GM11168 (cell line): ENCODE measurements around the gene SIRPD.
"Not testable (repeated sequence)": the region's sequence is repeated elsewhere in the genome, so short reads cannot be mapped to it uniquely, and the experiment has no call there.

Source experiments
- in situ Hi-C: fragments of 300-500 bp; cut with MboI; formaldehyde crosslinking; loops from one replicate; pipeline ENCODE4 v1.12.0; 2022; ENCODE audit warnings: low sequenced_read_pairs; ENCODE audit not compliant: unreplicated experiment

Gene SIRPD

DNA sequence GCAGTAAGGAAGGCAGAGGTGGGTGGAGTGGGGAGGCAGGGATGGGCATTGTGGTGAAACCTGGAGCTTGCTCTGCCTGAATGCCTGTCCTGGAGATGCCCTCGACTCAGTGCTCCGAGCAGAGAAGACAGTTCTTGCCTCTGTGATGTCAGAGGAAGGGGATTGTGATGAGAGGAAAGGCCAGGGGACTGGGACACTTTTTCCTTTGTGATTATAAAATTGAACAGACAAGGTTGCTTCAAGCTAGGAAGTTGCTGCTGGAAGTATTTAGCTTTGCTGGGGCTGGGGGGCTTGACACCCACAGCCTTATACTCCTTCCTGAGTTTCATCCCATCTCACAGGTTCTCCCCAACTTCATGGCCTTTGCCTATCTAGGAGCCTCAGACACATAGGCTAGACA, at the start of gene SIRPD:
TSS of gene SIRPD (minus strand) at position 101 of the 400 bp plus-strand sequence. CDS start at position 49, 52 bp downstream.
- in situ Hi-C loops, result no loop called here

DNA sequence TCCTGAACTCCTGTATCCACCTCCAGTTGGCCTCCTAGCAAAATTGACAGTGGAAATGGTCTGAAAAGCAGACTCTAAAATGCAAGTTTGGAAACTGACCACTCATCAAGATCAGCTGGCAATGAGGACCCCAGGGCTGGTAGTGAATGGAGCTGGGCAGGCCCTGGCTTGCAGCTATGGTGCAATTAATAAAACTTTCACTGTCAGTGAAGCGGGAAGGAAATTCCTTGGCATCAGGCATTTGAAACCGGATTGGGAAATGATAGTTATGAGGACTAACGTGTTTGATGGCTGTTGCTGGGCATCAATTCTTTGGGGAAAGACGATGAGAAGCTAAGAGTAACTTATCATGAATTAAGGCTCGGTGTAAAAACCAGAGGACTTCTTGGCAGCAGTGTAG, 43.2 kb upstream of the SIRPD start:
- in situ Hi-C loops, result no loop called here

DNA sequence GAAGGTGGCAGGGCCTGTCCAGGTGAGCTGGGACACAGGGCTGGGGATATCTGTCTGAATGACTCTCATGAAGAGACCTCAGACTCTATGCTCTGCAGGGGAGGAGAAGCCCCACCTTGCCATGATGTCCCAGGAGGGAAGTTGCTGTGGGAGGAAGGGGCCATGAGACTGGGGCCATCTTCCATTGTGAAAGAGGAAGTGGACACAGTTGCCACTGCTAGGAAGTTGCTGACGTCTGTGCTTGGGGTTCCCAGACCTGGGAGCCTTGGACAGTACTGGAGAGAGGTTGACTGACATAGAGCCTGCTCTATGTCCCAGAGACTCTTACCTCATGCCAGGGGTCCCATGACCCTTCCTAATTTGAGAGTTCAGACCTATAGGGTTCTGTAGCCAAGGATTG, 37.8 kb upstream of the SIRPD start:
- in situ Hi-C loops, result no loop called here

DNA sequence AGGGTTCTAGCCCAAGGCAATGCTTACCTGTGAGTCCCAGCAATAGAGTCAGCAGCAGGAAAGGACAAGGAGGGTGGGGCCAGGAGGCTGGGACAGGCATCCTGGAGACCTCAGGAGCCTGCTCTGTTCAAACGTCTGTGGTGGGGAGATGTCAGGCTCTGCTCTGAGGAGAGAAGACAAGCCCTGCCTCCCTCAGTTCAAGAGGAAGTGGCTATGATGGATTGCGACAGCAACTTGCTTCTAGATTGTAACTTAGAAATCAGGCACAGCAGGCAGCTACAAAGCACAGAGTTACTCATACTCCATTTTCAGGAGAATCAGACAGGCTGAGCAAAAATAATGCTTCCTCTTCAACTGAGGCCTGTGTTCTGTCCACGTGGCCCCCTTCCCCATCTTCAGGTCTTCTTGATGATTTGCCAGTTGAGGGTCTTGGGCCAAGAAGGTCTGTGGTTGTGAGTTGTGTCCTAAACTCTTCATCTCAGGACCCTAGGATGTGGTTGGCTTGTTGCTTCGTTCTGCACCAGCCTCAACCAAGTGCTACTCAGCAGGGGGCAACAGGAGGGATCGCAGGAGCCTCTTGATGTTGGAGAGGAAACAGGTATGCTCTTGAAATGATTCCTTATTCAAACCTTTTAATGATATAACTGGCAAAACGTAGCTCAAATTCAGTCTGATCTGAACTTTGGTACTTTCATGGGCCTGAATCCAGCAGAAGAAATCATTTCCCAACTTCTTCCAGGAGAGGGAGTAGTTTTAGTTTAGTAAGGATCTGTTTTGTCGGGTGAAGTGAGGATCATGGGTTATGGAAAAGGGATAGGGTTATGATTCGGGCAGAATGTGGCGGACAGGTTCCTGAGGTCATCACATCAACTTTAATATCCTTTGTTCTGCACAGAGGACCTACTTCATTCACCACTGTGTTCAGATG, 31.3 kb upstream of the SIRPD start:
- in situ Hi-C loops, result no loop called here

DNA sequence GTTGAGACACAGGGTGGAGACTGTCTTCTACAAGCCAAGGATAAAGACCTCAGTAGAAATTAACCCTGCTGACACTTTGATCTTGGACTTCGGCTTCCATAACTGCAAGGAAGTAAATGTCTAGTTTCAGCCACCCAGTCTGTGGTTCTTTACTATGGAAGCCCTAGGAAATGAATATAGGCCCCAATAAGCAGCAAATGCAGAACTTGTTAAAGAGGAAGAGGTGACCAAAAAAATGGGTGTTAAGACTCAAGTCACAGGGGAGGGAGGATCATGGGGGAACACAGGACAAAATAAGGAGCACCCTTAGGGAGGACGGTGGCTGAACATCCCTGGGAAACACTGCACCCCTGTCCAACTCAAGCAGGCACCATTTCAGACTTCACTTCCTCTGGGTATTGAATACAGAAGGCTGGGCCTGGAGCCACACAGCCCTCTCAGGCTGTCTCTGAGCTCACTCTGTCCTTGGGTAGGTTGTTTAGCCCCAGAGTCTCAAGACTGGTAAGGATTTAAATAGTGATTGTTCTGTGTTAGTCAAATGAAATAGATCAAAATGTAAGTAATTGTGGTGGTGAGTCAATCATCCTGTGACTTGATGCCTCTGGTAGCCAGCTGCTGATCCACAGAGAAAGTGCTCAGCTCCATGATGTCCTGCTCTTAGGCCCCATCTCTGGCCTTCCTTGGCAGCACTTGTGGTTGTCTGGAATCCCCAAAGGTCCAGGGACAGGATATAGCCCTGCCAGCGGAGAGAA, 30.5 kb upstream of the SIRPD start:
- in situ Hi-C loops, result no loop called here

DNA sequence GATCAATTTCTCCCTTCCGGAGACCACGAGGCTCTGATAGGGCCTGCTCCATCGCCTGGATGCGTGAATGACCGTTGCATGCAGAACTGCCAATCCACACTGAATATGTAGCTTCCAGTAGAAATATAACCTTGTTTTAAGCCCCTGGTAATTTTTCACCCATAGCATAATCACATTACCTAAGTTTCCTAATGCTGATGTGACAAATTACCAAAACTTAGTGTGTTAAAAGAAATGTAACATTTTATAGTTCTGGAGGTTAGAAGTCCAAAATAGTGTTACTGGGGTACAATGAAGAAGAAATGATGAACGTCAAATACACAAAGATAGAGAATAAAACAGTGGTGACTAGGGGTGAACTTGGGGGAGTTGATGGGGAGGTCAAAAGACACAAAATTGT, 22.0 kb upstream of the SIRPD start:
- in situ Hi-C loops, result no loop called here

DNA sequence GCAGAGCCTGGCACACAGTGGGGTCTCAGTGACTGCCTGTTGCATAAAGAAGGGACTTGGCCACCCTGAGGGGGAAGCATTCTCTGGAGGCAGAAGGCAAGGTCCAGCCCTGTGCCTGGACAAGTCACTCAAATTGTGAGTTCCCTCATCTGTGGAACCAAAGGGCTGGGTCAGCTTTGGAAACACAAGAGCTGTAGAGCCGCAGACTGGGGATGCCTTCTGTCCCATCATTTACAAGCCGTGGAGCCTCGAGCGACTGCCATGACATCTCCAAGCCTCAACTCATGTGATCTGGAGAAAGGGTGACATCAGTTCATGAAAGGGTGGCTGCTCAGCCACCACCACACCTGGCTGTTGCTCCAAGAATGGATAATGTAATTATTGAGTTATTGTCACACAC, 20.4 kb upstream of the SIRPD start:
- in situ Hi-C loops, result no loop called here

DNA sequence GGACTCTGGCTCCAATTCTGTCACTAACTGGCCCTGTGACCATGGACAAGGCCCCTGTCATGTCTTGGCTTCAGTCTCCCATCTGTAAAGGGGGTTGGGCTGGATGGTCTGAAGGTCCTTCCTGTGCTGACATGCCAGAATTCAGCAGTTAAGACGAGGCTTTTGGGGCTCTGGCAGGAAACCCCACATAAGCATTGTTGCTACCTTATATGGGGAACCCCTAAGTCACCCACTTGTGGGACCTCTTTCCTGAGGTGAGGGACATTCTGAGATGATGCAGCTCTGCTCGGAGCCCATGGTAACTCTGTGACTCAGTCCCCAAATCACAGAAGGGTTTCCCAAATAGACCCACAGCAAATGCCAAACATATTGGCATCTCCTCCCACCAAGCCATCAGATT, 19.8 kb upstream of the SIRPD start:
- in situ Hi-C loops, result not testable (repeated sequence)

DNA sequence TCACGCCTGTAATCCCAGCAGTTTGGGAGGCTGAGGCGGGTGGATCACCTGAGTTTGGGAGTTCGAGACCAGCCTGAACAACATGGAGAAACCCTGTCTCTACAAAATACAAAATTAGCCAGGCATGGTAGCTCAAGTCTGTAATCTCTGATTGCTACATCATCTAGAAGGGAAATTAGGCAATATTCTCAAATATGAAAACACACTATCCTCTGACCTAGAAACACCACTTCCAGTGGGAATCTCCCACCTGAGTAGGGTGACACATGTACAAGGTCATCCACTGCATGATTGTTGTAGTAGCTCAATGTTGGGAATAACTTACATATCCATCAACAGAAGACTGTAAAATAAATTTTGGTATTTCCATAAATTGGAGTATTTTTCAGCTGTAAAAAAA, 19.1 kb upstream of the SIRPD start:
- in situ Hi-C loops, result no loop called here

DNA sequence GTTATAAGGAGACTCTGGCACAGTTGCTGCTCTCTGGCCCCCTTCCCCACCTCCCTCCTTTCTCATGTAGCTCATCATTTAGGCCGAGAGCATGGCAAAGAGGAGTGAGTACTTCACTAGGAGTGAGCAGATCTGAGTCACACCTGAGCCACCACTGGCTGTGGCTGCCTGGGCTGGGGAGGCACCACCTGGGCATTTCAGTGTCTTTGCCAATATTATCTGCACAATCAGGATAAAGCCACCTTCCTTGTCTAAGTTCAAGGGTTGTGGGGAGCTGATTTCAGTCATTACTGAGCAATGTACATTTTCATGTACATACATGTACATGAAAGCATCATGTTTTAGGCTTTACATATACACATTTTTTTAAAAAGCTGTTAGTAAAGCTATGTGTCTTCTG, 18.5 kb upstream of the SIRPD start:
- in situ Hi-C loops, result not testable (repeated sequence)

DNA sequence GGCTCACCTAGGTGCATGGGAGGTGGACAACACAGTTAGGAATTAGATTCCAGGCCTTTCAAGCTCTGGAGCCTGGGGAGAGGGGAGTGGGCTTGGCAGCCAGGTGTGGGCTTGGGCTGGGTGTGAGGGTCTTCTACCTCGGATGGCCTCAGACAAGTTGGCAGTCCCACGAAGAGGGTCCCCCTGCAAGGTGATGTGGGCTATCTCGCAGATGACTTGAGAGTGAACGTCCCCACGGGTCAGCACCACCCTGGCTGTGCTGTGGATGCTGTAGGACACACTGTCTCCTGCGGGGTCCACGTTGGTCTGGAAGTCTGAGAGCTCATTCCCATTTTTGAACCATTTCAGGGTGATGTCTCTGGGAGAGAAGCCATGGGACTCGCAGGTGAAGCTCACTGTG, 14.1 kb upstream of the SIRPD start:
- in situ Hi-C loops, result not testable (repeated sequence)

DNA sequence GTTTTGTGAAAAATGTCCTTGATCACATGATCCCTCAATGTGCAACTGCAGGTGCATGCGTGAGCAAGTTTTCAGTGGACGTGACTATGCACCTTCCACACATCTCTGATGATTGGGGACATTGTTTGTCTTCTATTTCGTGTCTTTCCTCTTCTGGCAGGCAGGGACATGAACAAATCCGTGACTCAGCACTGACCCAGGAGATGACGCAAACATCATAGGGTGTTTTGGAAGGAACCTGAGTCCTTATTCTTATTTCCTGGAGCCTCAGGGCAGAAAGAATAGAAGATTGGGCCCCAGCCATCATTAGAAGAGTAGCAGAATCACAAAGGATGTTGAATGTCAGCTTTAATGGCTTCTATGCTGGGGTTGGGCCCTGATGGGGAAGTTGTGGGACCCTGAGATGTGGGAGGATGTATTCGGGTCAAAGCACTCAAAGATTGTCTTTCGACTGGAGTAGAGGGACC, 11.9 kb upstream of the SIRPD start:
- in situ Hi-C loops, result no loop called here

DNA sequence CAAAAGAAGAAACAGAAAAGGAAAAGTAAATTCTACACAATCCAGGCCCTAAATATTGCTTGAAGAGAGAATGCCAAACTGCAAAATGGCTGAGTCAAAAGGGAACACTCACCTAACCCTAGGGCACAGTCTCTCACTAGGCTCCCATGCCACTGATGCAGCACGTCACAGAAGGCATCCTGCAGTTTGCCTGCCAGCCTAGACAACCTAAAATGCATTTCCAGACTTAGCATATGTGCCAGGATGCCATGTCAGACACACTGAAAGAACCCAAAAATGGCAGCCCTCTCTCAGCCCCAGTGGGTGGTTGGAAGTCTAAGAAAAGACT, 10.6 kb upstream of the SIRPD start:
- in situ Hi-C loops, result no loop called here

DNA sequence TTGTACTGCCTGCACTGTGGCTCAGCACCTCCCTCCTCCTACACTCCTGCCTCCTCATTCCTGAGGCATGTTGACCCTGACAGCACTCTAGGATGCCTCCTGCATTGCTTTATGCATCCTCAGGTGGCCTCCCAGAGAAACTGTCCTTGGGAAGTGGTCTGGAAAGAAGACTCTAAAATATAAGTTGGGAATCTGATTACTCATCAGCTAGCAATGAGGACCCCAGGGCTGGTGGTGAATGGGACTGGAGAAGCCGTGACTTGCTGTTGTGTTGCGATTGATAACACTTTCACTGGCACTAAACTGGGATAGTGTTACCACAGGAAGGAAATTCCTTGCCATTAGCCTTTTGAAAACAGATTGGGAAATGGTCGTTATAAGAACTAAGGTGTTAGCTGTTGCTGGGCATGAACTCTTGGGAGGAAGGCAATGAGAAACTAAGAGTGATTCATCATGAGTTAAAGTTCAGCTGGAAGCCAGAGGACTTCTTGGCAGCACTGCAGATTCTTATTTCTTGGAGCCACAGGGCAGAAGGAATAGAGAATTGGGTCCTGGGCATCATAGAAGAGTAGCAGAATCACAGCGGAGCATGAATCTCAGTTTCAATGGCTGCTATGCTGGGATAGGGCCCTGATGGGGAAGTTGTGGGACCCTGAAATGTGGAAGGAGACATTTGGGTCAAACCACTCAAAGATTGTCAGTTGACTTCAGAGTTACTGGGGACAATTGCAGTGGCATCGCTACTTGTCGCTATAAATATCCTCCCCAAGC, 10.1 kb upstream of the SIRPD start:
- in situ Hi-C loops, result no loop called here

DNA sequence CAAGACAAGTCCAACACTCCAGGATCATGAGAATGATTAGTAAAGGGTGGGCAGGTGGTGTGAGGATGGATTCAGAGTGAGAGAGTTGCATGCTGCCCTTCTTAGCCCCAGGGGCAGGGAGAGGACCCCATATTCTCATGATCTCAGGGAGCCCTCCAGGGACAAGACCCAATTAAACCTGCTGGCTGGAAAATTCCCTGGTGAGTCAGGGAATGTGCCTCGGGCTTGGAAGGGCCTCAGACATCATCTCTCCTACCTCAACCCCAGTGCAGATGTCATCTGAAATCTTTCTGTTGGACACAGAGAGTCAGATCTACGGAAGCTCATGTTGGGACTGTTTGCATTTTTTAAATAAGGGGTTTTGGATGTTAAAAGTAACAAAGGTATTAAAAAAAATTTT, 9.2 kb upstream of the SIRPD start:
- in situ Hi-C loops, result no loop called here

DNA sequence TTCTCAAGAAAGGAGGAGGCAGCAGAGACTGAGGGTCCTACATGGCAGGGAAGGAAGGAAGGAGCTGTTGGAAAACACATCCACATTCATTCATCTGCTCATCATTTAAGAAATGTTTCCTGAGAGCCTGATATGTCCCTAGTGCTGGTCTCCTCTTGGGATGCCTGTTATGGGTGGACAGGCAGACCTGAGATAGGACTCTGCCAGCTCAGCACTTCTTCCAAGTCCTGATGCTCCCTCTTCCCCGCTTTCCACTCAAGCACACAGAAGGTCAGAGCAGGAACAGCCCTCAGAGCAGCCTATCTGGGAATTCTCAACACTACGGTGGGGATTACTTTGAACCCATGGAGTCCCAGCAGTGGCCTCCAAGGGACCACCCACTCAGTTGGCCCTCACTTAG, 8.0 kb upstream of the SIRPD start:
- in situ Hi-C loops, result no loop called here

DNA sequence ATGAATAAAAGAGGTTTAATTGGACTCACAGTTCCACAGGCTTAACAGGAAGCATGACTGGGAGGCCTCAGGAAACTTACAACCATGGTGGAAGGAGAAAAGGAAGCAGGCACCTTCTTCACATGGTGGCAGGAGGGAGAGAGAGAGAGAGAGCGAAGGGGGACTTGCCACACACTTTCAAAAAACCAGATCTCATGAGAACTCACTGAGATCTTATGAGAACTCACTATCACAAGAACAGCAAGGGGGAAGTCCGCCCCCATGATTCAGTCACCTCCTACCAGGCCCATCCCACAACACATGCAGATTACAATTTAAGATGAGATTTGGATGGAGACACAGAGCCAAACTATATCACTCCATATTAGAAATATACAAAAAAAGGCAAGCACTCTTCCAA, 6.1 kb upstream of the SIRPD start:
- in situ Hi-C loops, result loop anchor here (5.0 kb wide), 1 partner anchor 54 kb away; no protein-coding TSS in a partner anchor

DNA sequence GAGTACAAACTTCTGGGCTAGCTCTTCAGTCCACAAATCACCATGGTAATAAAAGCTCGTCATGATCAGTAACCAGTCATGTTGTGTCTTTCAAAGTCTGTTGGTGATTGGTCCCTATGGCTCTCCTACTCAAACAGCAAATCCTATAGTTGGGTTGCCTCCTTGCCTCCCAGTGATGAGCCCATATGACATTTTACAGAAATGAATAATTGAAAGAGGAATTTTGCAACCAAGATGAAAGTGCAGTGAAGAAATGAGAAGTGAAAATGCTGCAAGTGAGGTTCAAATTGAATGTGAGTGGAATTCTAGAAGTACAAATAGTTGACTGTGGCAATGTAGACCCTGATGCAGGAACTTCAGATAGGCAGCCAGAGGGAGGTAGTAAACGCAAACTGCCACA, 5.1 kb upstream of the SIRPD start:
- in situ Hi-C loops, result loop anchor here (5.0 kb wide), 1 partner anchor 55 kb away; no protein-coding TSS in a partner anchor

DNA sequence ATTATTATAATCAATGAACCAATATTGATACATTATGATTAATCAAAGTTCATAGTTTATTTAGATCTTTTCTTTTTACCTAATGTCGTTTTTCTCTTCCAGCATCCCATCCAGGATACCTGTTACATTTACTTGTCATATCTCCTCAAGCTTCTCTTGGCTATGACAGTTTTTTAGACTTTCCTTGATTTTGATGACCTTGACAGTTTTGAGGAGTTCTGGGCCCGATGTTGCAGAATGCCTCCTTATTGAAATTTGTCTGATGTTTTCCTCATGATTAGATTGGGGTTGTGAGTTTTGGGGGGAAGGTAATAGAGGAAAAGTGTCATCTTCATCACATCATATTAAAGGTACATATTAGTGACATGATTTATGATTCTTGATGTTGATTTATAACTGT, 3.8 kb upstream of the SIRPD start:
- in situ Hi-C loops, result loop anchor here (5.0 kb wide), 1 partner anchor 56 kb away; no protein-coding TSS in a partner anchor

DNA sequence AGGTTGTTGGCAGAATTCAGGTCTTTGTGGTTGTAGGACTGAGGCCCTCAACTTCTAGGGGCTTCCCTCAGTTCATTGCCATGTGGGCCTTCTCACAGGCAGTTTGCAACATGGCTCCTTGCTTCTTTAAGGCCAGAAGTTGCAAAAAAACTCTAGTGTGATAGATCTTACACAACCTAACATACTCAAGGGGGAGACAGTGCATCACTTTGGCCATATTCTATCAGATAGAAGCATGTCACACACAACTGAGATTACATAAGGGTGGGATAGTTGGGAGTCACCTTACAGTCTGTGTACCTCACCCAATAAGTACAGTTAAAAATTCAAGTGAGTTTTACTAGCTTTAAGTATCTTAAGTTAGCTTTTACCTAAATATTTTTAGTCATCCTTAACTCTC, 1.6 kb downstream of the SIRPD start:
- in situ Hi-C loops, result no loop called here
